HepG2 (cell line): ENCODE results near the gene ANTXR1. TPM values are rescaled to one million over a fixed set of nuclear protein-coding genes. Genes with fewer than 3 reads are reported as not detected.

ENCODE experiments used
- ATAC-seq: fragments of 200-7000 bp; cut with Tn5 transposase; 3 replicates; pipeline ENCODE4 v1.9.1; 2020; ENCODE audit warnings: mild to moderate bottlenecking, moderate library complexity
- BruUV-seq: library from RNA; stranded (reverse); fragments of 400-500 nt; replicated peaks from 2 replicates; lab custom pipeline; 2021; lab: Mats Ljungman, UMichigan
- CTCF ChIA-PET: fragments of 300-600 bp; formaldehyde crosslinking; extraction: SDS; loops from one replicate; lab custom pipeline; 2021; ENCODE audit warnings: low total read pairs, inconsistent platforms, low intra/inter-chr PET ratio; lab: Yijun Ruan, JAX
- POLR2A ChIA-PET: fragments of 350-600 bp; sonication (Branson Sonifier 250); formaldehyde crosslinking; loops from one replicate; lab custom pipeline; 2020; ENCODE audit warnings: antibody characterized with exemption, inconsistent platforms; lab: Yijun Ruan, JAX
- DNase-seq: peaks from one replicate; pipeline ENCODE4 v3.0.0-alpha.2; 2015; ENCODE audit warnings: low spot score
- FAIRE-seq: peaks from 3 replicates; lab custom pipeline; 2011; peaks lifted over from hg19 to GRCh38; lab: Jason Lieb, UNC
- H2AFZ ChIP-seq: one replicate; pipeline ENCODE4 v1.6.1; 2011; ENCODE audit warnings: low read length, inconsistent platforms
- H3K27ac ChIP-seq: fragments of 300-600 bp; 3 replicates; pipeline ENCODE4 v1.8.0; 2011; ENCODE audit warnings: mixed run types, mild to moderate bottlenecking, mixed read lengths, low read length, inconsistent platforms; ENCODE audit not compliant: insufficient read depth; ENCODE audit errors: extremely low read length
- H3K27me3 ChIP-seq, 2 experiments: fragments of 200-600 bp in 1 of 2; 2 replicates in 1 of 2; 3 replicates in 1 of 2; pipeline versions ENCODE4 v1.6.0 to v1.8.0; 2011; ENCODE audit warnings: low read length in 2 of 2, mild to moderate bottlenecking in 2 of 2, moderate library complexity in 2 of 2, inconsistent platforms in 1 of 2; ENCODE audit not compliant: insufficient read depth in 2 of 2, control insufficient read depth in 1 of 2
- H3K36me3 ChIP-seq, 2 experiments: fragments of 200-600 bp in 1 of 2; replicated peaks in 1 of 2; 2 replicates in 1 of 2; 3 replicates in 1 of 2; pipeline versions ENCODE4 v1.5.1 to v1.8.0; 2011; ENCODE audit warnings: low read length in 2 of 2, inconsistent platforms in 1 of 2; ENCODE audit not compliant: insufficient read depth in 2 of 2, control insufficient read depth in 1 of 2
- H3K4me1 ChIP-seq: 2 replicates; pipeline ENCODE4 v1.5.1; 2012; ENCODE audit warnings: low read length, inconsistent platforms; ENCODE audit not compliant: insufficient read depth
- H3K4me2 ChIP-seq: 2 replicates; pipeline ENCODE4 v1.6.0; 2011; ENCODE audit warnings: low read depth, low read length, inconsistent platforms
- H3K4me3 ChIP-seq, 3 experiments: fragments of 200-600 bp in 1 of 3; sonication (generic), shearing (Covaris generic) in 1 of 3; replicated peaks in 1 of 3; 2 replicates each; pipeline ENCODE4 v1.5.1; 2011 to 2016; ENCODE audit warnings: low read length in 3 of 3, inconsistent platforms in 2 of 3, low read depth in 2 of 3, mild to moderate bottlenecking in 2 of 3, control low read depth in 1 of 3, mixed read lengths in 1 of 3; ENCODE audit not compliant: insufficient read depth in 1 of 3
- H3K79me2 ChIP-seq: one replicate; pipeline ENCODE4 v1.6.1; 2011; ENCODE audit warnings: low read length, inconsistent platforms; ENCODE audit not compliant: insufficient read depth
- H3K9ac ChIP-seq: 2 replicates; pipeline ENCODE4 v1.6.0; 2011; ENCODE audit warnings: mild to moderate bottlenecking, low read depth, low read length, inconsistent platforms; ENCODE audit not compliant: insufficient read depth
- H3K9me3 ChIP-seq: 2 replicates; pipeline ENCODE4 v1.5.1; 2012; ENCODE audit warnings: mild to moderate bottlenecking, low read length
- H4K20me1 ChIP-seq: 2 replicates; pipeline ENCODE4 v1.6.0; 2011; ENCODE audit warnings: inconsistent platforms, mild to moderate bottlenecking, low read length, moderate library complexity; ENCODE audit not compliant: insufficient read depth
- GABPB1 ChIP-seq: IDR thresholded peaks from 2 replicates; pipeline ENCODE4 v1.6.1; 2016; ENCODE audit warnings: mild to moderate bottlenecking, missing genetic modification reagents, moderate library complexity, missing compliant biosample characterization
- HMG20A ChIP-seq: IDR thresholded peaks from 2 replicates; pipeline ENCODE4 v1.6.1; 2016; ENCODE audit warnings: borderline replicate concordance
- HOXA7 ChIP-seq: sonication (generic); formaldehyde crosslinking; IDR thresholded peaks from 2 replicates; pipeline ENCODE4 v1.8.1; 2022; ENCODE audit warnings: mild to moderate bottlenecking, missing genetic modification reagents, moderate library complexity
- MTA3 ChIP-seq: sonication (generic); formaldehyde crosslinking; IDR thresholded peaks from 2 replicates; pipeline ENCODE4 v1.4.0; 2020; ENCODE audit warnings: missing genetic modification reagents
- SCMH1 ChIP-seq: sonication (generic); formaldehyde crosslinking; IDR thresholded peaks from 2 replicates; pipeline ENCODE4 v1.9.0; 2021; ENCODE audit warnings: missing genetic modification reagents, mild to moderate bottlenecking, borderline replicate concordance
- SIN3B ChIP-seq: fragments of 150-350 bp; IDR thresholded peaks from 2 replicates; pipeline ENCODE4 v1.6.1; 2014; ENCODE audit warnings: low read length
- SOX5 ChIP-seq: IDR thresholded peaks from 2 replicates; pipeline ENCODE4 v1.6.1; 2016; ENCODE audit warnings: borderline replicate concordance
- SP5 ChIP-seq: IDR thresholded peaks from 2 replicates; pipeline ENCODE4 v1.6.1; 2016; ENCODE audit warnings: low read depth, borderline replicate concordance
- SRSF1 ChIP-seq: fragments of 200-400 bp; formaldehyde crosslinking; optimal IDR thresholded peaks from 2 replicates; pipeline ENCODE3; 2017; ENCODE audit warnings: mild to moderate bottlenecking, low read depth, low read length, moderate library complexity
- TCF7L2 ChIP-seq: IDR thresholded peaks from 2 replicates; pipeline ENCODE4 v1.6.1; 2011; ENCODE audit warnings: mild to moderate bottlenecking, low read depth, low read length, moderate library complexity
- YEATS4 ChIP-seq: sonication (generic); formaldehyde crosslinking; IDR thresholded peaks from 2 replicates; pipeline ENCODE4 v1.4.0; 2020; ENCODE audit warnings: missing genetic modification reagents, borderline replicate concordance
- ZFP41 ChIP-seq: sonication (generic); formaldehyde crosslinking; IDR thresholded peaks from 2 replicates; pipeline ENCODE4 v1.4.0; 2020; ENCODE audit warnings: mild to moderate bottlenecking, missing genetic modification reagents, borderline replicate concordance
- ZNF737 ChIP-seq: sonication (generic); formaldehyde crosslinking; IDR thresholded peaks from 2 replicates; pipeline ENCODE4 v1.5.0; 2020; ENCODE audit warnings: missing genetic modification reagents, mild to moderate bottlenecking, borderline replicate concordance
- WGBS: methylation state at CpG from one replicate; pipeline ENCODE4 v1.1.6; 2017; ENCODE audit warnings: low lambda C conversion rate; 5-methylcytosine and 5-hydroxymethylcytosine counted together
- in situ Hi-C: cut with HindIII; loops from 2 replicates; pipeline ENCODE4 v1.10.0; 2017; ENCODE audit warnings: low pct_unique_long_range_greater_than_20kb; ENCODE audit not compliant: extremely low pct_ligation_motif_present
- intact Hi-C: fragments of 100-400 bp; cut with micrococcal nuclease; formaldehyde crosslinking; loops from one replicate; pipeline ENCODE4 v1.10.0; 2022; ENCODE audit not compliant: unreplicated experiment
- polyA plus RNA-seq, 8 experiments: library from polyadenylated mRNA; depleted of rRNA in 3 of 8; stranded (reverse) in 7 of 8; unstranded in 1 of 8; fragments of >200 nt; fragmentation: Illumina TruSeq in 4 of 8; extraction: Trizol in 4 of 8; gene quantifications; 2 replicates each; pipeline versions ENCODE4 v1.2.1 to v1.2.3, GENCODE V29; 2011 to 2016; ENCODE audit warnings: low read depth in 4 of 8, missing spikeins in 1 of 8, mixed read lengths in 1 of 8; ENCODE audit not compliant: insufficient read depth in 1 of 8
- total RNA-seq, 5 experiments: library from RNA; depleted of rRNA; stranded (reverse); fragments of >200 nt; fragmentation: Illumina TruSeq; extraction: Trizol; gene quantifications; 2 replicates each; pipeline ENCODE4 v1.2.3, GENCODE V29; 2016; ENCODE audit warnings: low read depth in 1 of 5
- TF ChIP-seq, protein P1 (sequence below): sonication (generic); formaldehyde crosslinking; conservative IDR thresholded peaks from 2 replicates; pipeline ENCODE4 v1.8.0; 2022; ENCODE audit warnings: missing genetic modification reagents
- TF ChIP-seq, protein P2 (sequence below): IDR thresholded peaks from 2 replicates; pipeline ENCODE4 v1.6.1; 2016; ENCODE audit warnings: missing compliant biosample characterization, missing genetic modification reagents, borderline replicate concordance
- TF ChIP-seq, protein P3 (sequence below): sonication (generic); formaldehyde crosslinking; IDR thresholded peaks from 2 replicates; pipeline ENCODE4 v1.9.0; 2021; ENCODE audit warnings: mild to moderate bottlenecking, missing genetic modification reagents

The ANTXR1 gene
- total and polyA plus RNA-seq, 2 of the 13 experiments (the other 11 are each of a cell fraction or from before 2014, with no cell fraction given) = 4.5 to 12.7 TPM

DNA sequence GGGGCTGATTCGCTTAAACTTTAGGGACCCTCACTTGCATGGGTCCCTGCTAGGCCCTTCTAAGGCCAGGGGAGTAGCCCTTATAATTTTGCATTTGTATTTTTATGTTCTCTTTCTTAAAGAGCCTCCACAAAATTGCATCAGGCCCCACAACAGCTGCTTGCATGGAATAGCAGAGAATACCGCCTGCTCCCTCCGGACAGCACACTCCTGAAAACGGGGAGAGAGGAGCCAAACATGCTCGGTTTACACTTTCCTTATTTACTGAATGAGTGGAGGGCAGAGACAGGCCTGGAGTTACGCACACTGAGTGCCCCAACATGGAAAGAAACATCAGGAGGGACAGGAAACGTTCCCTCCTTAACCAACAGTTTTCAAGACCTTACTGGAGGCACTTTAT, 132.2 kb downstream of the ANTXR1 start:
- no peak for FAIRE-seq
- ChIA-PET POLR2A (no interaction called here), CTCF (no interaction called here)
- no peak overlapping the region for H3K4me3 ChIP-seq
- no peaks in the 10 kb centered on the region for H3K4me1 ChIP-seq
- no peak overlapping the region for H3K9ac ChIP-seq
- H3K79me2 ChIP-seq = no peaks in the 10 kb centered on the region
- H3K4me2 ChIP-seq = no peak overlapping the region
- 69% methylated on average over 7 of the region's 7 CpGs for WGBS
- intact Hi-C loops = no loop called here
- DNase-seq = no peak
- ATAC-seq = no peak
- no peak overlapping the region for H3K27ac ChIP-seq
- in situ Hi-C loops = no loop called here
- no peaks in the 10 kb centered on the region for H4K20me1 ChIP-seq
- no peaks in the 10 kb centered on the region for H3K27me3 ChIP-seq
- H2AFZ ChIP-seq = no peak overlapping the region
- H3K9me3 ChIP-seq = no peaks in the 10 kb centered on the region
- no peaks in the 10 kb centered on the region for H3K36me3 ChIP-seq
- BruUV-seq = no TSS peak
- TF ChIP-seq SCMH1 (CRISPR knock-in tag) (no peak), SRSF1 (no peak), YEATS4 (CRISPR knock-in tag) (no peak), SP5 (CRISPR knock-in tag) (no peak), MTA3 (CRISPR knock-in tag) (no peak), TCF7L2 (no peak), ZFP41 (CRISPR knock-in tag) (no peak), HOXA7 (CRISPR knock-in tag) (no peak), GABPB1 (CRISPR knock-in tag) (no peak), HMG20A (CRISPR knock-in tag) (no peak), SIN3B (no peak), ZNF737 (CRISPR knock-in tag) (no peak), SOX5 (CRISPR knock-in tag) (no peak)
- TF ChIP-seq, protein P1, sequence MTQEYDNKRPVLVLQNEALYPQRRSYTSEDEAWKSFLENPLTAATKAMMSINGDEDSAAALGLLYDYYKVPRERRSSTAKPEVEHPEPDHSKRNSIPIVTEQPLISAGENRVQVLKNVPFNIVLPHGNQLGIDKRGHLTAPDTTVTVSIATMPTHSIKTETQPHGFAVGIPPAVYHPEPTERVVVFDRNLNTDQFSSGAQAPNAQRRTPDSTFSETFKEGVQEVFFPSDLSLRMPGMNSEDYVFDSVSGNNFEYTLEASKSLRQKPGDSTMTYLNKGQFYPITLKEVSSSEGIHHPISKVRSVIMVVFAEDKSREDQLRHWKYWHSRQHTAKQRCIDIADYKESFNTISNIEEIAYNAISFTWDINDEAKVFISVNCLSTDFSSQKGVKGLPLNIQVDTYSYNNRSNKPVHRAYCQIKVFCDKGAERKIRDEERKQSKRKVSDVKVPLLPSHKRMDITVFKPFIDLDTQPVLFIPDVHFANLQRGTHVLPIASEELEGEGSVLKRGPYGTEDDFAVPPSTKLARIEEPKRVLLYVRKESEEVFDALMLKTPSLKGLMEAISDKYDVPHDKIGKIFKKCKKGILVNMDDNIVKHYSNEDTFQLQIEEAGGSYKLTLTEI = no peak
- TF ChIP-seq, protein P2, sequence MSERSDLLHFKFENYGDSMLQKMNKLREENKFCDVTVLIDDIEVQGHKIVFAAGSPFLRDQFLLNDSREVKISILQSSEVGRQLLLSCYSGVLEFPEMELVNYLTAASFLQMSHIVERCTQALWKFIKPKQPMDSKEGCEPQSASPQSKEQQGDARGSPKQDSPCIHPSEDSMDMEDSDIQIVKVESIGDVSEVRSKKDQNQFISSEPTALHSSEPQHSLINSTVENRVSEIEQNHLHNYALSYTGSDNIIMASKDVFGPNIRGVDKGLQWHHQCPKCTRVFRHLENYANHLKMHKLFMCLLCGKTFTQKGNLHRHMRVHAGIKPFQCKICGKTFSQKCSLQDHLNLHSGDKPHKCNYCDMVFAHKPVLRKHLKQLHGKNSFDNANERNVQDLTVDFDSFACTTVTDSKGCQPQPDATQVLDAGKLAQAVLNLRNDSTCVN (CRISPR knock-in tag) = no peak
- TF ChIP-seq, protein P3, sequence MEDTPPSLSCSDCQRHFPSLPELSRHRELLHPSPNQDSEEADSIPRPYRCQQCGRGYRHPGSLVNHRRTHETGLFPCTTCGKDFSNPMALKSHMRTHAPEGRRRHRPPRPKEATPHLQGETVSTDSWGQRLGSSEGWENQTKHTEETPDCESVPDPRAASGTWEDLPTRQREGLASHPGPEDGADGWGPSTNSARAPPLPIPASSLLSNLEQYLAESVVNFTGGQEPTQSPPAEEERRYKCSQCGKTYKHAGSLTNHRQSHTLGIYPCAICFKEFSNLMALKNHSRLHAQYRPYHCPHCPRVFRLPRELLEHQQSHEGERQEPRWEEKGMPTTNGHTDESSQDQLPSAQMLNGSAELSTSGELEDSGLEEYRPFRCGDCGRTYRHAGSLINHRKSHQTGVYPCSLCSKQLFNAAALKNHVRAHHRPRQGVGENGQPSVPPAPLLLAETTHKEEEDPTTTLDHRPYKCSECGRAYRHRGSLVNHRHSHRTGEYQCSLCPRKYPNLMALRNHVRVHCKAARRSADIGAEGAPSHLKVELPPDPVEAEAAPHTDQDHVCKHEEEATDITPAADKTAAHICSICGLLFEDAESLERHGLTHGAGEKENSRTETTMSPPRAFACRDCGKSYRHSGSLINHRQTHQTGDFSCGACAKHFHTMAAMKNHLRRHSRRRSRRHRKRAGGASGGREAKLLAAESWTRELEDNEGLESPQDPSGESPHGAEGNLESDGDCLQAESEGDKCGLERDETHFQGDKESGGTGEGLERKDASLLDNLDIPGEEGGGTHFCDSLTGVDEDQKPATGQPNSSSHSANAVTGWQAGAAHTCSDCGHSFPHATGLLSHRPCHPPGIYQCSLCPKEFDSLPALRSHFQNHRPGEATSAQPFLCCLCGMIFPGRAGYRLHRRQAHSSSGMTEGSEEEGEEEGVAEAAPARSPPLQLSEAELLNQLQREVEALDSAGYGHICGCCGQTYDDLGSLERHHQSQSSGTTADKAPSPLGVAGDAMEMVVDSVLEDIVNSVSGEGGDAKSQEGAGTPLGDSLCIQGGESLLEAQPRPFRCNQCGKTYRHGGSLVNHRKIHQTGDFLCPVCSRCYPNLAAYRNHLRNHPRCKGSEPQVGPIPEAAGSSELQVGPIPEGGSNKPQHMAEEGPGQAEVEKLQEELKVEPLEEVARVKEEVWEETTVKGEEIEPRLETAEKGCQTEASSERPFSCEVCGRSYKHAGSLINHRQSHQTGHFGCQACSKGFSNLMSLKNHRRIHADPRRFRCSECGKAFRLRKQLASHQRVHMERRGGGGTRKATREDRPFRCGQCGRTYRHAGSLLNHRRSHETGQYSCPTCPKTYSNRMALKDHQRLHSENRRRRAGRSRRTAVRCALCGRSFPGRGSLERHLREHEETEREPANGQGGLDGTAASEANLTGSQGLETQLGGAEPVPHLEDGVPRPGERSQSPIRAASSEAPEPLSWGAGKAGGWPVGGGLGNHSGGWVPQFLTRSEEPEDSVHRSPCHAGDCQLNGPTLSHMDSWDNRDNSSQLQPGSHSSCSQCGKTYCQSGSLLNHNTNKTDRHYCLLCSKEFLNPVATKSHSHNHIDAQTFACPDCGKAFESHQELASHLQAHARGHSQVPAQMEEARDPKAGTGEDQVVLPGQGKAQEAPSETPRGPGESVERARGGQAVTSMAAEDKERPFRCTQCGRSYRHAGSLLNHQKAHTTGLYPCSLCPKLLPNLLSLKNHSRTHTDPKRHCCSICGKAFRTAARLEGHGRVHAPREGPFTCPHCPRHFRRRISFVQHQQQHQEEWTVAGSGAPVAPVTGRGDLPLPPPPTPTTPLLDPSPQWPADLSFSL (CRISPR knock-in tag) = no peak
